Limb (tissue), 2 donors: Measurements from ENCODE around the gene SLC25A53.
A peak's percentile ranks its signal among the peaks of the same experiment; 100 is the strongest.
"Not testable (repeated sequence)": the region's sequence is repeated elsewhere in the genome, so short reads cannot be mapped to it uniquely, and the experiment has no call there.

ENCODE experiments used
- DNase-seq, 2 donors: peaks; one replicate each; pipeline ENCODE4 v3.0.0-alpha.2; 2016; ENCODE audit errors: extremely low spot score in 2 of 2

SLC25A53 gene

DNA sequence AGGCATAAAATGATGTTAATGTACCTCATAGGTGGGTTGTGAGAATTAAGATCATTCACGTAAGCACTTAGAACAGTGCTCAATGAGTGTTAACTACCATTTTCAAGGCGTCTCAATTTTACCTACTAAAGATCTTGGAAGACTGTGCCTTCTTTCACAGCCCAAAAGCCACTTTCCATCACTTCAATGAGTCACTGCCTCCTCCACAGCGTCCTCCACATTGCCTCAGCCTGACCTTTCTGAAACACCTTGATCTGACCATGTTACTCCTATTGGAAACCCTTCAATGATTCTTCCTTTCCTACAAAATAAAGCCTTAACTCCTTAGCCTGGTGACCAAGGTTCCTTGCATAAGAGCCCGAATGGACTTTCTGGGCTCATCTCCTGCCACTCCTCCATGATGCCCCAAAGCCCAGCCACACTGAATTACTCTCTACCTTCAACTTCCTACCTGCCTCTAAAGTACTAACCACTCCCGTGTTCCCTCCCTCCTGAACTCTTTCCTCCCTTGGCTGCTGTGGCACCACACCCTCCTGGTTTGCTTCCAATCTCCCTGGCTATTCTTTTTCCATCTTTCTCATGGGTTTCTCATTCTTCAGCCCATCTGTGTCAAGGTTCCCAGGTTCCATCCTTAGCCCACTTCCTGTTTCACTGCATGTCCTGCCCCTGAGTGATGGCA, 22.1 kb downstream of the SLC25A53 start:
- DNase-seq = no peak

DNA sequence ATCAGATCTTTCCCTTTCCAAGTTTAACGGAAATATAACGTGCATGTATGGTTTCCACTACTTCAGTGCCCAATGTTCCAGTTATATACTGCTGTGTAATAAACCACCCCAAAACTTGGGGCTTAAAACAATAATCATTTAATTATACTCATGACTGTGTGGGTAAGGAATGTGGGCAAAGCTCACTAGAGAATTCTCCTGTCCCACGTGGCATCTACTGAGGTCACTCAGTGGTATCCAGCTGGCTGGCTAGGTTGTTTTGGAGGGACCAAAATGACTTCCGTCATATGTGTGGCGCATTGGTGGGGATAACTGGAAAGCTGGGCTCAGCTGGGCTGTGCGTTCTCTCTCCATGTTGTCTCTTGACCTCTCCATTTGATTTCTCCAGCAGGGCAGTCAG, 26.0 kb downstream of the SLC25A53 start:
- no peak for DNase-seq

DNA sequence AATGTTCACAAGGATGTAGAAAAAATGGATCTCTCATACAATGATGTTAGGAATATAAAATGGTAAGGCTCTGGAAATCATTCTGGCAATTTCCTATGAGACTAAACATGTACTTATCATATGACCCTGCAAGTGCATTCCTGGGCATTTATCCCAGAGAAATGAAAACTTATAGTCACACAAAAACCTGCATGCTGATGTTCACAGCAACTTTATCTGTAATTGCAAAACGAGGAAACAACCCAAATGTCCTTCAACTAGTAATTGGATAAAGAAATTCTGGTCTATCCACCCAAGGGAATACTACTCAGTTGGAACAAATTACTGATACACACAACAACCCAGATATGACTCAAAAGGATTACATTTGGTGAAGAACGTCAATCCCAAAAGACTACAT, 30.0 kb downstream of the SLC25A53 start:
- DNase-seq = no peak

DNA sequence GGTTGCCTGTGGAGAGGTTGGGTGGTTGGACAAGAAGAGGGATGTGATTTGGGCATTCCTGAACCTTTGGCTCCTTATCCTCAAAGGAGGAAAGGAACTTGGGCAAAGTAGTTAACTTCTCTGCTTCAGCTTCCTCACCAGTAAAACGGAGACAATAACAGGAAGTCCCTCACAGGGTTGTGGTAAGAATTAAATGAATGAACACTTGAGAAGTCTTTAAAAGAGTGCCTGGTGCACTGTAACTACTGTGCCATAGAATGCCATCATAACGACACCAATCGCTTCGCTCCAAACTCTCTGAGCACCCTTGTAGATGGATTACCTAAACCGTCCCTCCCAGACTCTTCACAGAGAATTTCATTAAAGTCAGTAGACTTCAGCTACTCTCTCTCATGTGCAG, 34.0 kb downstream of the SLC25A53 start:
- no peak for DNase-seq

DNA sequence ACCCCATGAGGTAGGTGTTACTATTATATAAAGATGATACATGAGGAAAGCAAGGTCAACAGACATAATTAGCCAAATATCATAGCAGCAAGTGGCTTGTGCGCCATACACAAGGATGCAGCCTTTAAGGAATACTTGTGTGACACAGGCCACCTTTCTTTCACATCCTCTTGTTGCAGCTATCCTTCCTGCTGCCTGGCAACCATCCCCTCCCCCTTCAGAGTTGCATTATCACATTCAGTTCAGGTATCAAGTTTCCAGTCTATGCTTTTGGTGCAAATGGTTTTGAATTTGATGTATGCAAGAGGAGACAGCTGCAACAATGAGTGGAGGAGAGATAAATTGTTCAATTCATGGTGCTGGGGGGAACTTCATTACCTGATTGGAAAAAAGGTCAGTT, 38.0 kb downstream of the SLC25A53 start:
- DNase-seq = no peak

DNA sequence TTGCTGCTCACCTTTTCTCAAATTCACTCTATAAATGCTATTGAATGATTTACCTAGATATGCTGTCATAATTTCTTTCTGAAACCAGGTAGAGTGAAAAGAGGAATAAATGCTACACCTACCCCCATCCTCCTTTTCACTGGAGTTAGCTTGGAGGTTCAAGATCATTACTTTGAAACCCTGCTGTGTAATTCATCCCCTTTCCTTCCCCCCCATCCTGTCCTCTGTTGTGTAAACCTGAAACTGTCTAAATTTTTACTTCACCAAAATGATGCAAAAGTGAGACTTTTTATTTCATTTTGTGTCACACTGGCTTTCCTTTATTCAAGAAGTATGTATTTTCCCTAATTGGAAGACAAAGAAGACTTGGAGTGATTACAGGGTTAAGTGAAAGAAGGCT, 39.0 kb downstream of the SLC25A53 start:
- no peak for DNase-seq

DNA sequence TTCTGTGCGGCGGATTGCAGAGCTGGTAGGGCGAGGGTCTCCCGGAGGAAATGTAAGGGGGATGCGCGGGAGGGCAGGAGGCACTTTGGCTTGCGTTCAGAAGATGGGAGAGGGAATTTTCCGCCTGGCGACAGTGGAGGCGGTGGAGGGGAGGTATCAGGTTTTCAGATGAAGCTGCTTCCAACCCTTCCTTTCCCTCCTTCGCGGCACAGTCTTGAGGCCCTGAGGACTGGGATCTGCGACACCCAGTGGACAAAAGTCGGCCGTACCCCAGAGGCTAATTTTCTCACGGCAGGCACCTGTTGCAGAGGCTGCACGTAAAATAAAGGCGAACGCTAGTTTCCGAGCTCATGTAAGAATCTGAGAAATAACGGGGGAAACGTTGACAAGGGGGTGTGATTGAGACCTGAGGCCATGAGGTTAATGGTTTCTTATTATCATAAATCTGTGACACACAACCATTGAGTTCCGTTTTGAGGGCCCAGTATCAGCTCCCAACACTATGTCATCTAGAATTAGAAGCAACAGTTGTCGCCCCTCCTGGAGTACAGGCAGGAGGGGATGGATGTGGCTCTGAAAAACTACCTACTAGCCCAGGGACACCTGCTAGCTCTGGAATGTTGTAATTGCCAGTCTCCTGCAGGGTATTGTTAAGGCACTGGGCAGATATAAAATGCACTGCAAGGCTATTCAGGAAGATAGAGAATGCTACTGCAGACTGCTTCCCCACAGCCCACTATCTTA, 43.4 kb downstream of the SLC25A53 start:
- peak; percentile 3 to 60 for DNase-seq

DNA sequence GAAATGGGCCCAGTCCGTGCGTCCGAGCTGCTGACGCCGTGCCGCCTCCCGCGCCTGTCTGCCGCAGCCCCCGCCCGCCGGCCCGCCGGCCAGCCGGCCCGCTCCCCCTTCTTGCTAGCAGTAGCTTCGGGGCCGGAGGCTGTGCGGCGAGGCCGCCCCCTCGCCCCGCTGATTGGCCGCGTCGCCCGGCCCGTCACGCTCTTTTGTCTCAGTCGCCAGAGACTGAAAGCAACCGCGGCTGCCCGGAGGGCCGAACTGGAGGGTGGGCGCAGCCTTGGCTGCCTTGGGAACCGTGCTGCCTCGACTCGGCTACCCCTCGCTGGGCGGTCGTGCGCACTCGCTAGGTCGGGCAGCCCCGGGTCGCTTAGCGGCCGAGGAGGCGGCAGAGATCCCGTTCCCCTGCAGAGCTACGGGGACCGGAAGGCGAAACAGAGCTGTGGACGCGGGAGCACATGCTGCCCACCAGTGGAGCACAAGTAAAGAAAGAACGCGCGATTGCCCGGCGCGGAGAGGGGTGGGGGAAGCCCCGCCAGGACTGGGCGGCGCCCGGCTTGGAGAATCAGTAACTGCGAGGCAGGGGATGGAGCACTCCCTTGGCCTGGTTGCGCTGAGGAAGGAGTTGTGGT, 44.4 kb downstream of the SLC25A53 start, which contains the start of gene ZCCHC18:
ZCCHC18 (plus strand) TSS at position 198 of the 626 bp plus-strand sequence. CDS start 1,589 bp downstream, outside the sequence.
- DNase-seq = peak; percentile 13 to 76

DNA sequence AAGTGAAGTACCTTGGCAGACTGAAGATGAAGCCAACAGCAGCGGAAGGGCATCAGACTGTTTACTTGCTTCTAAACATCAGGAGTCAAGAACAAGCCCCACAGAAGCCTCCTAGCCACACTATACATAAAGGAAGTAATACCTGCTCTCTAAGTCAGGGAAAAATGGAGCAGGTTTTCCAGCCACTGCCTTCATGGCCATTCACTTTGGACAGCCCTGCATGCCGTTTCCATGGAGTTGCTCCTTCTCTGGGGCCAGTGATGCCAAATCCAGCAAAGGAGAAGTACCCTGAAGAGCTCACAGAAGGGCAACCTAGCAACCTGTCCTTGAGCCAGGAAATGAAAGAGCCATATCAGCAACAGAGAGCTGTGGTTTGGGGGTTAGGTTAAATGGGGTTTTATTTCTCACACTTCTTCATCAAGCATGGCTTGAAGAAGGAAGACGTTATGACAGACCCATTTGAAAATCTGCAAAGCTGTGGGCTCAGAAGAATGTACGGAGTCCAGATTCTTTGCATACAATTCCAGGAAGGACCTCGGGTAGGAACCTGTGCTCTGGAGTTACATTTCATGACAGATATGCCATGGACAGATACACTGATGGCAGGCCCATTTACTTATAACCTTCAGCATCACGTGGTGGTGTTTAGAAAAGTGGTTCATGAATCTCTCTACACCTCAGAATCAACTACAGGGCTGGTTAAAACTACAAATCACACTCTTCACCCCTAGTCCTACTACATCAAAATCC, 46.1 kb downstream of the SLC25A53 start:
- DNase-seq = not testable (repeated sequence)

DNA sequence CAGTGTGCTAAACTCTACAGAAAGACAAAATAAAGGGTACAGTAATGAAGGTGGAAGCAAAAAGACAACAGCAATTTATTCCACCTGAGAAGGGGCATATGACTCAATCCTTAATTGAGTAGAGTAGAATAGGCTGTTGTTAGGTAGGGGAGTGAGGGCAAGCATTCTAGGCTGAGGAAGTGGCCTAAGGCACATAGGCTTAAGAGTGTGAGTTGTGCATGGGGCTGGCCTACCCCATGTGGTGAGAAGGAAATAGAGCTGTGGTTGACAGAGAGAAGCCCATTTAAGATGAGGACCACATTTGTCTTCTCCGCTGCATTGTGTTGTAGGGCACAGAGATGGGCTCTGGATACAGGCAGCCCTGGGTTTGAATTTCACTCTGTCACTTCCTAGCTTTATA, 47.9 kb downstream of the SLC25A53 start:
- no peak for DNase-seq

DNA sequence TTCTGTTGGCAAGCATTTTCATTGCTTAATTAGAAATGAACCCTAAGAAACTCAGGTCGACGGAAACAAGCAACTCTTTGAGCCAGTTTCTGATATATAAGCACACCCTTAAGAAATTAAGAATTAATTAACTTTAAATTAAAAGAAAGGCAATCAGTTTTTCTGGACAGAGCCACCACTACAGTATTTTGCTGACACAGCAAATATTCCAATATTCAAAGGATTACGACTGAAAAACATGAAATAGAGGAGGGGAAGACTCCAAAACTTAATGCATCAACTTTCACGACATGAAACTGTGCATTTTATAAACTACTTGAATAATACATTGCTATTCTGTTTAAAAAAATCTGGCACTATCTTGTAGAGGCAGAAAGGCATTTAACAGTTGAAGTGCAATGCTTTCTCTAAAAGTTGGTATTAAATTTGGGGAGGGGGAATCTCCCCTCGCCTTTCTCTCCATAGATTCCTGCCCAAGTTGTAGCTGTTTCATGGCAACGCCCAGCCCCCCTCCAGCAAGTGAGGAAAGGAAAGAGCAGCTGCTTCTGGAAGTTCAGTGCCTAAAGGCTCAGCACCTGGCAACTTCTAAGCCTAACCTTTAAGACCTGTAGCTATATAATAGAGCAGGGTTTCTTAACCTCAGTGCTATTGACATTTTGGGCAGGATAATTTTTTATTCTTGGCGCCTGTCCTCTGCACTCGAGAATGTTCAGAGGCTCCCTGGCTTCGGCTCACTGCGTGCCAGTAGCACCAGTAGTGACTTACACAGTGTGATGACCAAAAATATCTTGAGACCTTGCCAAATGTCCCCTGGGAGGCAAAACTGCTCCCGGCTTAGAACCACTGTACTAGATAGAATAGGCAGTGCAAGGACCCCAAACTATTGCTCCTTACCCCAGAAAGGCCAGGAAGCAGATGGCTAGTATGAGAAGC, 51.2 kb downstream of the SLC25A53 start:
- no peak for DNase-seq

DNA sequence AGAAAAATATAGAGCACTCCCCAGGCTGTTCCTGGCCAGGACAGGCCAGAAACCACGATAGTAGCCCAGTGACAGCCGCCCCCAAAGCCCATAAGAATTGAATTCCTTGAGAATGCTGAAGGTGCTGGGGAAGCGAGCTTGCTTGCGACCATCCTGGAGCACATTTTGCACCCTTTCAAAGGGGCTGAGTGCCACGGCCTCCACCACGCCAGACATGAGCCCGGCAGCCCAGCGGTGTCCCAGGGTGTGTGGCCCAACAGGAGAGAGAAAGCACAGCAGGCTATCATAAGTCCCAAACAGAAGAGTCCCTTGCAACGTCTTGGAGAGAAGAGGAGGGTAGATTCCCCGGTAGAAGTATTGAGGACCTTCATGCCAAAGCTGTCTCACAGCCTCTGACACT, 52.1 kb downstream of the SLC25A53 start:
- DNase-seq = no peak

DNA sequence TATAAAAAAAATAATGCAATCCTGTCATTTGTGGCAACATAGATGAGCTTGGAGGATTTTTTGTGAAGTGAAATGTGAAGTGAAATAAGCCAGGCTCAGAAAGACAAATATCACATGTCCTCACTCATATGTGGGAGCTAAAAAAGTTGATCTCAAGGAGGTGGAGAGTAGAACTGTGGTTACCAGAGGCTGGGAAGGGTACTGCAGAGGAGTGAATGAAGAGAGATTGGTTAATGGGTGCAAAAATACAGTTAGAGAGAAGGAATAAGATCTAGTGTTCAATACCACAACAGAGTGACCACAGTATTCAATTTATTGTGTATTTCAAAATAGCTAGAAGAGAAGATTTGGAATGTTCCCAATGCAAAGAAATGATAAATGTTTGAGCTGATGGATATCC, 57.9 kb downstream of the SLC25A53 start:
- no peak for DNase-seq

DNA sequence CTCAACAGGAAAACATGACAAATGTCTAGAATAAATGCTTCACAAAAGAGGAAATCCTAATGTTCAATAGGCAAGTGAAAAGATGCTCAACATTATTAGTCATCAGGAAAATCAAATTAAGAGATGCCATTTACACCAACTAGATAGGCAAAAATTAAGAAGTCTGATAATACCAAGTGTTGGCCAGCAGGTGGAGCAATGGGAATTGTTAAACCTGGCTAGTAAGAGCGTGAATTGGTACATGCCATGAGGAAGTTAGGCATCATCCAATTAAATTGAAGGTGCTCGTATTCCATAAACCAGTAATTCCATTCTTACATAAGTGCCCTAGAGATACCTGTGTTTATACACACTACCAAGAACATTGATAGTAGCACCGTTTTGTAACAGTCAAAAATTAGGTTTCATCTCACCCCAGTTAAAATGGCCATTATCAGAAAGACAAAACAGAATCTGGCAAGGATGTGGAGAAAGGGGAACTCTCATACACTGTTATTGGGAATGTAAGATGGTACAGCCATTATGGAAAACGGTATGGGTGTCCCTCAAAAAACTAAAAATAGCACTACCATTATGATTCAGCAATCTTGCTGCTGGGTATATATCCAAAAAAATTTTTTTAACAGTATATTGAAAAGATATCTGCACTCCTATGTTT, 58.5 kb downstream of the SLC25A53 start:
- peak; percentile 35 to 46 for DNase-seq

DNA sequence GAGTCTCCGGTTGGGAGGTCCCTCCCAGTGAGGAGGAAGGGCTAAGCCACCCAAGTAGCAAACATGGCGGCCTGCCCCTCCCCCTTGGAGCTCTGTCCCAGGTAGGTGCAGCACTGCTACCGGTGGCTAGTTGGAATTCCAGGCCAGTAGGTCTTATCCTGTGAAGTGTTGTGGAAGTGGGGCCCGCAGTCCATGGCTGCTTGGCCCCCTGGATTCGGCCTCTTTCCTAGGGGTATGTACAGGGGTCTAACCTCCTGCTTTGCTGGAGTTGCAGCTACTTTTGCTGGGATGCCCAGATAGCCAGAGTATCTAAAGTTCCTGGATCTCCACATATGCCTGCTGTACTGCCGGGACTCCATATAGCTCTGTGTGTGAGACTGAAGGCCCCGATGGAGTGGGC, 70.9 kb downstream of the SLC25A53 start:
- no peak for DNase-seq

DNA sequence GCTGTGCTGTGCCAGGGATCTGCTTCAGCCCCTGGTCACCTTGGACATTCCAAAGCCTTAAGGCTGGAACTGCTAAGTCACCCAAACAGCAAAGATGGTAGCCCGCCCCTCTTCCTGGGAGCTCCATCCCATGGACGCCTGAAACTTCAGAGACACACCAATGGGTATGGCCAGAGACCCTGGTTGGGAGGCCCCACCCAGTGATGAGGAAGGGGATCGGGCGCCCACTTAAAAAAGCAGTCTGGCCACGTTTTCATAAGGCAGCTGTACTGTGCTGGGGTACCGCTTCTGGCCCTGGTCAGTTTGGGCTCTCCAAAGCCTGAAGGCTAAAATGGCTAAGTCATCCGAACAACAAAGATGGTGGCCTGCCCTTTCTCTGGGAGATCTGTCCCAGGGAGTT, 71.3 kb downstream of the SLC25A53 start:
- no peak for DNase-seq

DNA sequence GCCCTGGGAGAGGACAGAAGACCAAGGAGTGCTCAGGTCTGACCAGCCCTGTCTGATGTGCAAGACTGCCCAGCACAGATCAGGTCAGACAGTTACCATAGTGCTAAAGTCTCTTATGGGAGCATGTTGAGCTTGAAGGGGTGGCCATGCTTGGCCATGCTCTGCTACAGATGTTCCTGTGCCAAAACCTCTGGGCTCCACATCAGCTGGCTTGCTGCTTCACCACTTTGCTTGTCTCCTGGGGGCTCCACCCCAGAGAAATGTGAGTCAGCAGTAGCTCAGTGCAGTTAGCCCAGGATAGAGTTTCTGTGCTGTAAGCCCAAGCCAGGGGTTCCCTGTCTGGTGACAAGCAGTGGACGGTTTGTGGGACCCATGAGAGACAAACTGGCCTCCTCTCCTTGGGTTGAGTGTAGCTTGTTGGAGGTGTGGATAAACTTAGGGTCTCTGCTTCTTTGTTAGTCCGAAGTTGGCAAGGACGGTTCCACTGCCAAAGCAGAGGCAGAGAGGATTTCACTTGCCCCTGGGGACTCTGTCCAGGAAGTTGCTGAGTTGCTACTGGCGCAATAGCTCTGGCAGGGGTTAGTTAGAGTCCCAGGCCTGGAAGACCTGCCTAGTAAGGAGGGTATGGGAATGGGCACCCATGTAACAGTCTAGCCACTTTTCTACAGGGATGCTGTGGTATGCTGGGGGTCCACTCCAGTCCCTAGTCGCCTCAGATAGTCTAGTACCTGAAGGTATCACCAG, 72.1 kb downstream of the SLC25A53 start:
- DNase-seq = no peak

DNA sequence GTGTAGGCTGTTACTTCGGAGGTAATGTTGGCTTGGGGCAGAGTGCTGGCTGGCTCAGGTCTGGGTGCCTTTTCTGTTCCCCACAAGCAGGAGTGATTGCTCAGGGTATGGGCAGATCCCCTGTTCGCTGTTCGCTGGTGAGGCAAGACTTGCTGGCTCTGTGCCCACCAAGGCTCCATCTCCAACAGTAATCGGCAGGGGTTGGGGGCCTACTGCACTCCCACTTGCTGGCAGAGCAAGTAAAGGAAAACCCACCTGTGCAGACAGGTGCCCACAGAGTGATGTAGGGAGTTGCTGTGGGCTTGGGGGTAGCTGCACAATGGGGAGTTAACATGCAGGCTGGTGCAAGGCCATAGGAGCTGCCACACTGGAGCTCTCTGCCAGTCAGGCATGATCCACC, 72.7 kb downstream of the SLC25A53 start:
- DNase-seq = no peak

DNA sequence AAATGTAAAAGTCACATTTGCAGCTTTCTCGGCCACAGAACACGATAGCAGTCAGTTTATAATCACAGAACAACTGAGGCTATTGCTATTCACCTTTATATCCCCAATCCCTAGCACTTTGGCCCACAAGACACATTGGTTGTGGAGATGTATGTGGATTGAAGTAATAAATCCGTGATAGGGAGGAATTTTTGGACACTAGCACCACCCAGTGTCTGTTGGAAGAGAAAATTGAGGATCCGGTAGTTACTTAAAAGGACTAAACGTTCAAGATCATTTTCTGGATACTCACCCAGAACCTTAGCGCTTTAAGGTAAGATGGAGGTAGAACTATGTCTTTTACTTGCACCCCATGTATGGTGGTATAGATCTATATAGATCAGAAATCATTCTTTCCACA, 79.0 kb downstream of the SLC25A53 start:
- not testable (repeated sequence) for DNase-seq
